HAP-1 (cell line): ENCODE results near the gene TMEM134.
"Not testable (repeated sequence)": the region's sequence is repeated elsewhere in the genome, so short reads cannot be mapped to it uniquely, and the experiment has no call there.

Source experiments
- DNase-seq, 2 experiments: peaks; one replicate each; pipeline ENCODE4 v3.0.0-alpha.2; 2016 to 2020; ENCODE audit warnings: low spot score in 2 of 2
- H3K27me3 ChIP-seq: fragments of 250-450 bp; sonication (Bioruptor Pico); 2 replicates; pipeline ENCODE4 v1.5.1; 2020; ENCODE audit warnings: low read depth, mild to moderate bottlenecking, moderate library complexity
- H3K36me3 ChIP-seq: fragments of 250-450 bp; sonication (Bioruptor Pico); replicated peaks from 2 replicates; pipeline ENCODE4 v1.5.1; 2020; ENCODE audit warnings: mild to moderate bottlenecking
- H3K4me1 ChIP-seq: fragments of 250-450 bp; sonication (Bioruptor Pico); 2 replicates; pipeline ENCODE4 v1.5.1; 2020; ENCODE audit warnings: mild to moderate bottlenecking
- H3K4me3 ChIP-seq: fragments of 250-450 bp; sonication (Bioruptor Pico); 2 replicates; pipeline ENCODE4 v1.5.1; 2020; ENCODE audit warnings: mild to moderate bottlenecking, moderate library complexity
- H3K9me3 ChIP-seq: fragments of 250-450 bp; sonication (Bioruptor Pico); 2 replicates; pipeline ENCODE4 v1.5.1; 2020; ENCODE audit warnings: mild to moderate bottlenecking, moderate library complexity
- in situ Hi-C: fragments of 300-500 bp; cut with MboI; formaldehyde crosslinking; loops from 3 replicates; pipeline ENCODE4 v1.14.3; 2020; ENCODE audit warnings: low sequenced_read_pairs, inconsistent platforms, mixed read lengths

TMEM134 gene

DNA sequence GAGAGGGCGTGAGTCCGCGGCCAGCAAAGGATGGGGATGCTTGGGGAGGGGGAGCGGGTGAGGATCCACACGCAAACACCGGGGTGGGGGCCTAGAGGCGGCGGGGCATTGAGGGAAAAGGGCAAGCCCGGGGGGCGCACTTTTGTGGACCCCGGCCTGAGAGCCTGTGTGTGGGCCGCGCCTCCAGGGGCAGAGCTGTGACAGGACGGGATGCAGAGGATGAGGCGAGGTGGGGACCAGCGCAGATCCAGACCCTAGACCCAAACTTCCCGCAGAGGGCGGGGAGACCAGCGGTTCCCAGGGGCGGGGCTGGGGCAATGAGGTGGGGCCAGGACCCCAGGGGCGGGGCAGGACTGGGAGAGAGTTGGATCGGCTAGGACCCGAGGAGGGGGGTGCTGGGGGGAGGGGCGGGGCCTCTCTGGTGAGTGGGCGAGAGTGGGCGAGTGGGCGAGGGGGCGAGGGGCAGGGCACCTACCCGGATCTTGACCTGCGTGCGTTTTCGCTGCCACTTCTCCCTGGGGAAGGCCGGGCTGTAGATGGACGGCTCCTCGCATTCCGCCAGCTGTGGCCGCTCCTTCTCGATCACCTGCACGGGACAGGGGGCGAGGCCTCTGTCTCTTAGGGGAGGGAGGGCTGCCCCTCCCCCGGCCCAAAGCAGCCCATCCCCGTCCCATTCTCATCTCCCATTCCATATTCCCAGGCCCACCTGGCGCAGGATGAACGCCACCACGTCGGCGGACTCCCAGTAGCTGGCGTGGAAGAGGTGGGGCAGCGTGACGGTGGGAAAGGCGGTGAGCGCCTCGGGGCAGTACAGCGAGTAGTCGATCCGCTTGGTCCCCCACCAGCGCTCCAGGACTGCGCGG lies 25.6 kb upstream of the TMEM134 start:
- in situ Hi-C loops, result no loop called here
- H3K4me3 ChIP-seq, result no peak overlapping the region
- peaks cover 30% of the 10 kb centered on the region for H3K36me3 ChIP-seq
- DNase-seq, result no peak
- H3K27me3 ChIP-seq, result no peaks in the 10 kb centered on the region
- H3K4me1 ChIP-seq, result no peaks in the 10 kb centered on the region
- no peaks in the 10 kb centered on the region for H3K9me3 ChIP-seq

DNA sequence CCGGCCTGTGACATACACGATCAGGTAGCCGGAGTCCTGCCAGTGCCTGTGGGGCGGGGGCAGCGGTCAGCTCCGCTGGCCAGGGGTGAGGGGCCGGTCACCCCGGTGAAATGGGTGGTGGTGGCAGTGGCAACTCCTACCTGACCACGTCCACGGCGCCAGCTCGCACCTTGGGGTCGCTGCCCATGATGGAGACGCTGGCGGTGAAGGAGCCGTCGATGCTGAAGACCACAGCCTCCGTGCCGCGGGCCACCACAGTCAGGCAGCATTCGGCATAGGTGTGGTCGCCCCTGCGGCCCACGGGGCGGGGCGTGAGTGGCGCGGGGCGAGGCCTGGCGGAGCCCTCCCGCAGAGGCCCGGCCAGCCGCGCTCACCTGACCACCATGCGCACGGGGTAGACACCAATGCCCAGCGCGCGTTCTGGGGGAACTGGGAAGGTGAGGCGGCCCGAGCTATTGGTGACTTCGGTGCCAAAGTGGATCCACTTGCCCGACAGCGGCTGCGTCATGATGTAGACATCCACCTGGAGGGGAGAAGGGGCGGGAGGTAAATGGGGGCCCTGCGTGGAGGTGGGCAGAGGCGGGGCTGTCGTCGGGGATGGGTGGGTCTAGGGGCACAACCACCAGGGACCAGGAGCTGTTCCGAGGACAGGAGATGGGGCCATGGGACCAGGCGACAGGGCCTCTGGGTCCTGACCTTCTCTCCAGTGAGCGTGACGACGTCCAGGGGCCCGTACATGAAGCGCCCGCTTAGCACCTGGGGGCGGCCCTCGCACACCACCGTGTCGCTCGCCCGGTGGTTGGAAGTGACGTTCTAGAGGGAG lies 24.7 kb upstream of the TMEM134 start:
- Histone ChIP-seq H3K4me1 (no peaks in the 10 kb centered on the region), H3K9me3 (no peaks in the 10 kb centered on the region), H3K4me3 (no peak overlapping the region), H3K36me3 (peaks cover 30% of the 10 kb centered on the region), H3K27me3 (no peaks in the 10 kb centered on the region)
- DNase-seq, result no peak
- in situ Hi-C loops, result no loop called here

- H3K36me3 ChIP-seq, result peaks cover 30% of the 10 kb centered on the region
- H3K4me1 ChIP-seq, result no peaks in the 10 kb centered on the region
- H3K4me3 ChIP-seq, result no peak overlapping the region
- no peaks in the 10 kb centered on the region for H3K9me3 ChIP-seq
- in situ Hi-C loops, result no loop called here
- no peaks in the 10 kb centered on the region for H3K27me3 ChIP-seq
- DNase-seq, result peak in 1 of 2 experiments; percentile 49
Measured at GRCh38 chr11:67492801-67493547, 23.9 kb upstream of the TMEM134 start.

- no peaks in the 10 kb centered on the region for H3K9me3 ChIP-seq
- no peak for DNase-seq
- no peaks in the 10 kb centered on the region for H3K4me1 ChIP-seq
- in situ Hi-C loops, result no loop called here
- no peak overlapping the region for H3K4me3 ChIP-seq
- peaks cover 30% of the 10 kb centered on the region for H3K36me3 ChIP-seq
- no peaks in the 10 kb centered on the region for H3K27me3 ChIP-seq
Measured at GRCh38 chr11:67492069-67492727, 23.1 kb upstream of the TMEM134 start.

DNA sequence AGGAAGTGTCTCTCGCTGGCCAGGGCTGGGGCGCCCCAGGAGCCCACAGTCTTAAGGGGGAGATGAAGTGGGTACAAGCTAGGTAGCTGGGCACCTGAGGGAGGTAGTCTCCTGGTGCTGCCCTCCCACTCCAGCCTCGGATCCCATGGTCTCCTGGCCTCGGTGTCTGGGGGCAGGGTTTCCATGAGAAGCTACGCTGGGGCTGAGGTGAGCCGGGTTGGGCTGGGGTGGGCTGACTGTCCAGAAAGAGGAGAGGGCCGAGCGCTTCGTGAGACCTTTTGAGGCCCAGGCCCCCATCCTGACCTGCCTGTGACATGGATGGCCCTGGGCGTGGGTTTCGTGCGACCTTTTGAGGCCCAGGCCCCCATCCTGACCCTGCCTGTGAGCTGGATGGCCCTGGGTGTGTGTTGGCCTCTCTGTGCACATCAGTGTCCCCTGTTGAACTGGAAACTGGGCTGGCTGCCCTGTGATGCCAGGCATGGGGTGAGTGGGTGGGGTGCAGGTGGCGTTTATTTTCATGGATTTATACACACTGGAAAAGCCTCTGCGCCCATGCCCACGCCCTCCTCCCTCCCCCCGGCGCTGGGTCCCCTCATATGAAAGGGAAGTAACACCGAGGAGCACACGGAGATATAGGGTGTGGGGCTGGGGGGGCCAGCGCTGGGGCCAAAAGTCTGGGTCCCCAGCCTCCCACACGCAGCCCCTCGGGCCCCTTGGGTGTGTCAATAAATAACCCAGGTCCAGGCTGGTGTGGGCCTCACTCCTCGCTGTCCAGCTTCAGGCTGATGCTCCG lies 22.4 kb upstream of the TMEM134 start:
- Histone ChIP-seq H3K36me3 (peaks cover 30% of the 10 kb centered on the region), H3K27me3 (no peaks in the 10 kb centered on the region), H3K4me3 (no peak overlapping the region), H3K4me1 (no peaks in the 10 kb centered on the region), H3K9me3 (no peaks in the 10 kb centered on the region)
- in situ Hi-C loops, result no loop called here
- DNase-seq, result no peak

DNA sequence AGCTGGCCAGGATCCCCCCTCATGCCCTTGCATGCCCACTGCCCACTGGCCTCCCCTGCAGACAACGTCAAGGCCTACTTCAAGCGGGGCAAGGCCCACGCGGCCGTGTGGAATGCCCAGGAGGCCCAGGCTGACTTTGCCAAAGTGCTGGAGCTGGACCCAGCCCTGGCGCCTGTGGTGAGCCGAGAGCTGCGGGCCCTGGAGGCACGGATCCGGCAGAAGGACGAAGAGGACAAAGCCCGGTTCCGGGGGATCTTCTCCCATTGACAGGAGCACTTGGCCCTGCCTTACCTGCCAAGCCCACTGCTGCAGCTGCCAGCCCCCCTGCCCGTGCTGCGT lies 21.6 kb upstream of the TMEM134 start:
- in situ Hi-C loops, result no loop called here
- Histone ChIP-seq H3K4me3 (no peak overlapping the region), H3K9me3 (no peaks in the 10 kb centered on the region), H3K4me1 (no peaks in the 10 kb centered on the region), H3K36me3 (peaks cover 27% of the 10 kb centered on the region), H3K27me3 (no peaks in the 10 kb centered on the region)
- no peak for DNase-seq

GRCh38 chr11:67489885-67490726 lies 21.1 kb upstream of the TMEM134 start:
- in situ Hi-C loops, result no loop called here
- no peaks in the 10 kb centered on the region for H3K9me3 ChIP-seq
- no peaks in the 10 kb centered on the region for H3K27me3 ChIP-seq
- no peak overlapping the region for H3K4me3 ChIP-seq
- no peak for DNase-seq
- H3K36me3 ChIP-seq, result peaks cover 27% of the 10 kb centered on the region
- no peaks in the 10 kb centered on the region for H3K4me1 ChIP-seq

- H3K4me3 ChIP-seq, result no peak overlapping the region
- DNase-seq, result no peak
- peaks cover 27% of the 10 kb centered on the region for H3K36me3 ChIP-seq
- 0 out of 2 replicates have a peak, but pooled peaks cover 1% of the 10 kb centered on the region for H3K4me1 ChIP-seq
- H3K27me3 ChIP-seq, result no peaks in the 10 kb centered on the region
- H3K9me3 ChIP-seq, result no peaks in the 10 kb centered on the region
- in situ Hi-C loops, result no loop called here
Measured at GRCh38 chr11:67489203-67489884, 20.3 kb upstream of the TMEM134 start.

DNA sequence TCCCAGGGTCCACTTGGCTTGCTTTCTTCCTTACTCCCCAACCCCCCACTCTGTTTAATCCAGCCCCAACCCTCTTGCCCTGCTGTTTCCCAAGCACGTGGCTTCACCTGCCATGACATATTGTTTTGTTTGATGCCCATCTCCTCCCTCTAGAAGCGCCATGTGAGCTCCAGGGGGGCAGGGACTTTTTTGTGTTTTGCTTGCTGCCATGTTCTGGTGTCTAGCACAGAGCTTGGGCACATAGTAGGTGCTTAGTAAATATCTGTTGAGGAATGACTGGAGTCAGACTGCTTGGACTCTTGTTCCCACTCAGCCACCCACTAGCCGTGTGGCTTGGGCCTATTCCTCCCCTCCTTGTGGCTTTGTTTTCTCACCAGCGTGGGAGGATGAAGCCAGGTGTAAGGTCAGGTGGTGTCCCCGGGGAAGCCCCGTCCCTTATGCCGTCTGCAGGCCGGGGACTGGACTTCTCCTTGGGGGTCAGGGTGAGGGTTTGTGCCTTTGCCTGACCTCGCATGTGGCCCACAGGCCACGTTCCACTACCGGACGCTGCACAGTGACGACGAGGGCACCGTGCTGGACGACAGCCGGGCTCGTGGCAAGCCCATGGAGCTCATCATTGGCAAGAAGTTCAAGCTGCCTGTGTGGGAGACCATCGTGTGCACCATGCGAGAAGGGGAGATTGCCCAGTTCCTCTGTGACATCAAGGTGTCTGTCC lies 17.6 kb upstream of the TMEM134 start:
- H3K4me1 ChIP-seq, result peaks cover 15% of the 10 kb centered on the region
- in situ Hi-C loops, result no loop called here
- no peaks in the 10 kb centered on the region for H3K9me3 ChIP-seq
- no peak for DNase-seq
- peaks cover 14% of the 10 kb centered on the region for H3K36me3 ChIP-seq
- H3K27me3 ChIP-seq, result no peaks in the 10 kb centered on the region
- no peak overlapping the region for H3K4me3 ChIP-seq

GRCh38 chr11:67485873-67486361 lies 16.9 kb upstream of the TMEM134 start:
- H3K9me3 ChIP-seq, in situ Hi-C loops, H3K27me3 ChIP-seq, H3K4me3 ChIP-seq, DNase-seq: not testable (repeated sequence)
- Histone ChIP-seq H3K4me1 (peaks cover 15% of the 10 kb centered on the region), H3K36me3 (peaks cover 12% of the 10 kb centered on the region)

DNA sequence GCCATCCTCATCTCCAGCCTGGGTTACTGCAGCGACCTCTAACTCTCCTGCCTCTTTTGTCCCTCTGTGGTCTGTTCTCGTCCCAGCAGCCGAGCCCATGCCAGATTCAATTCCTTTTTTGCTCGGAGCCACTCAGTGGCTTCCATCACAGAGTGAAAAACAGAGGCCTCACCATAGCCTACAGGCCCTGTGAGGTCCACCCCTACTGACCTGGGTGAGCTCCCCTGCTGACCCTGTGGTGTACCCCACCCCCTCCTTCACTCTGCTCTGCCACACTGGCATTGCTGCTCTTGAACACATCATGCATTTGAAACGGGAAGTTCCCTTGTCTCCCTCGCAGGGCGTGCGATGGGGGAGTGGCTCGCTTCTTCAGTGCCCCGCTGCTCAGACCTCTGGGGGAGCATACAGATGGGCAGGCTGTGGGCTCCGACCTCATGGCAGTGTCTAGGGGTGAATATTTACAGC lies 15.8 kb upstream of the TMEM134 start:
- Histone ChIP-seq H3K4me1 (peaks cover 15% of the 10 kb centered on the region), H3K36me3 (peaks cover 3% of the 10 kb centered on the region), H3K4me3 (no peak overlapping the region), H3K27me3 (no peaks in the 10 kb centered on the region), H3K9me3 (no peaks in the 10 kb centered on the region)
- in situ Hi-C loops, result no loop called here
- no peak for DNase-seq
